Measurements from ENCODE around the gene RXYLT1.
"Not testable (repeated sequence)": the region's sequence is repeated elsewhere in the genome, so short reads cannot be mapped to it uniquely, and the experiment has no call there.

The RXYLT1 gene

DNA sequence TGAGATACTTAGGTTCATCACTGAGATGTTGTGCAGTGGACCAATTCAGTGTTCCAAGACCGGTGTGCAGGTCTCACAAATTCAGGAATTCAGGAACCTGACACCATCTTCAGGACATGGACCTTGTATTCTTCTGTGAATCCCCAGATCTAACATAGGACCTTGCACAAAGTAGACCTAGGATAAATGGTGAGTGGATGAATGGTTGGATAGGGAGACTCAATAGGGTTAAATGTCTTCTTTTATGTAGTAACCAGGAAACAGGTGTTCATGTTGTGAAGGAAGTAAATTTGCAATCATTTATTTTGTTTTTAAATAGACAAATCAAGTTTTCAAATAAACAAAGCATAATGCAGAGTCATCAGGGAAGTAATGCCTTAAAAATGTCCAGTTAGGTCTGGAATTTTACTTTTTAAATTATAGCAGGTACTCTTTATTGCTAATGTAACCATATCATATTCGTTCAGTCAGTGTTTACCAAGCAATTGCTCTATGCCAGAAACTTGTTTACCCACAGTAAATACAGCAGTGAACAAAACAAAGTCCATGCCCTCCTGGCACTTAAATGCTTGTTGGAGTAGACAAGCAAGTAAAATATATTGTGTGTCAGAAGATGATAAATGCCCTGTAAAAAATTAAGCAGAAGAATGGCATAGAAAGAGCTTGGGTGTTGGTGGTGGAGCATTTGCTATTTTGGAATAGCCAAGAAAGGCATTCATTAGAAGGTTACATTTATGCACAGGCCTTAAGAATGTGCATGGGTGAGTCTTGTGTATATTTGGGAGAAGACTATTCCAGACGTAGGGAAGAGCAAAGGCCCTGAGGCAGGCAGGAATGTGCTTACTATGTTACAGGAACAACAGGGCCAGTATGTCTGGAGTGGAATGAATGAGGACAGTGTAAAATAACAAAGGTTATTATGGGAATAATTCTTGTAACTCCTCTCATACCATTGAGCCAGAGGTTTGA lies 26.3 kb downstream of the RXYLT1 start:
- DNase-seq: no peak

- DNase-seq: no peak
These were observed 28.9 kb downstream of the RXYLT1 start for GRCh38 chr12:63808631-63809030.

DNA sequence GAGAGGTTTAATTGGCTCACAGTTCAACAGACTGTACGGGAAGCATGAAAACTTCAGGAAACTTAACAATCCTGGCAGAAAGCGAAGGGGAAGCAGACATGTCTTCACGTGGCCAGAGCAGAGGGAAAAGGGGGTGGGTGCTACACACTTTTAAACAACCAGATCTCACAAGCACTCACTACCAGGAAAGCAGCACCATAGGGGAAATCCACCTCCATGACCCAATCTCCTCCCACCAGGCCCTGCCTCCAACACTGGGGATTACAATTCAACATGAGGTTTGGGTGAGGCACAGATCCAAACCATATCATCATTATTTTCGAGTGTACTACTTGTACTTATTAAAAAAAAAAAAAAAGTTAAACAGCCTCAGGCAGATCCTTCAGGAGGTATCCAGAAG lies 29.9 kb downstream of the RXYLT1 start:
- DNase-seq: no peak

DNA sequence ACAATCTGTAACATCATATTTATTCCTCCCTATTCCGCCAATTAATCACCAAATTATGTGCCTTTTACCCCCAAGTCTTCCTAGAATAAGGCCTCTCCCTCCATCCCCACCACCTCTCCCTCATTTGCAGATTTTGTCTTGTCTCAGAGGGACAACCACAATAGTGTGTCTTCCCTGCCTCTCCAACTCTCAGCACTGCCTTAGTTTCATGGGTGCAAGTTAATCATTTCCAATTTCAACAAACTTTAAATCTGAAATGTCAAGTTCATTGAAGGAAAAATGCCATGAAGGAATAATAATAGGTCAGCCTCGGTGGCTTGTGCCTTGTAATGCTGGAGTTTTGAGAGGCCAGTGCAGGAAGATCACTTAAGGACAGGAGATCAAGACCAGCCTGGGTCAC lies 31.6 kb downstream of the RXYLT1 start:
- no peak for DNase-seq

GRCh38 chr12:63811755-63812154 lies 32.0 kb downstream of the RXYLT1 start:
- DNase-seq: no peak

DNA sequence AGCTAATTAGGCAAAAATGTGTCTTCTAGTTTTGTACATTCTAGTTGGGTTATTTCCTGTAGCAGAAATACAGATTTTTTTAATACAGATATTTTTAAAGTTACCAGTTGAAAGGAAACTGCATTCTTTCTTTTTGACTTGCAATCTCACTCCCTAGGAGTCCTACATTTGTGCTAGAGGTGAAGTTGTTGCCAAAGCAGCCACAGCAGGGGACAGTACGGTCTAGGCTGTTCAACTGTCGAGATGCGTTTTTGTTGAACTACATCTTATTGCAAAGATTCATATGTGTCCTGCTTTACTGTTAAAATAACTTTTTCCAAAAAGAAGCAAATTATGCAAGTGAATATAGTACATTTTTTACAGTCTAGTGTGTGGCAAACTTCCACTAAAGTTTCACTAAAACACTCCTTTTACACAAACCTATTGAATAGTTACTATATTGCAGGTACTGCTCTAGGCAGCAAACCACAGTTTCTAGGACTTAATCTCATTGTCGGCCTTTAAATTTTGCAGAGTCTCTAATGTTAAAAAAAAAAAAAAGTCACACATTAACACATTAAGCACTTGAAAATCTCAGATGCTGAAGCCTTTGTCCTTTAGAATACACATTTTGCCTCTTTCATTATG lies 34.5 kb downstream of the RXYLT1 start:
- no peak for DNase-seq

DNA sequence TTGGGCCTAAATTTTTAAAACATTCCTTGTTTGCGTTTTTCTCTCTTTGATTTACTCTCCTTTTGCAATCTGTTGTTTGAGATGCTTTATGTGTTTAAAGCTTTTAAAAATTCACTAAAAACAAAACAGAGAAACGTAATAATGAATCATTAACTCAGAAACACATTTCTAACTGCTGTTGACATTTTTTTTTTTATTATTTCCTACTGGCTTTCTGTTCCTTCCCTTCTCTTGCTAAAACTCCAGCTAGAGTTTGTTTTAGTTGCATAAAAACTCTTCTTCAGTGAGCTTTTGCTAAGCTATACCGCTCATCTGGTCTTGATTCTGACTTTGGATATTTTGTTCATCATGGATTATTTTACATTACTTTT lies 35.8 kb downstream of the RXYLT1 start:
- DNase-seq: no peak

DNA sequence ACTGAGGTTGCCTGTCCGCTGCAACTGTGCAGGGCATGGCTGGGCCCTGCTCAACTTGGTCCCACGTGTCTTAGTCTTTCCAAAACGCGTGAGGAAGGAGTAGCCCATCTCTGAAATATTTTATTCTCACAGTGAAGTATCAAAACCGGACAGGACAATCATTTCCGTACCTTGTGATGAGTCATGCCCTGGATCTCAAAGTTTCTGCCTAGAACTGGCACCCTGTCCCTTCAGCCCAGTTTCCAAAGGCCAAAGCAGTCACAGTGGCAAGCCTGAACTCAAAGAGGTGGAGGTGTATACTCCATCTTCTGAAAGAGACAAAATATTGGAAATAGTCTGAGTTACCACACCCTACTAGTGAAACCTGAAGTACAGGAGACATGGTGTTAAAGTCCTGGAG lies 36.3 kb downstream of the RXYLT1 start:
- no peak for DNase-seq

DNA sequence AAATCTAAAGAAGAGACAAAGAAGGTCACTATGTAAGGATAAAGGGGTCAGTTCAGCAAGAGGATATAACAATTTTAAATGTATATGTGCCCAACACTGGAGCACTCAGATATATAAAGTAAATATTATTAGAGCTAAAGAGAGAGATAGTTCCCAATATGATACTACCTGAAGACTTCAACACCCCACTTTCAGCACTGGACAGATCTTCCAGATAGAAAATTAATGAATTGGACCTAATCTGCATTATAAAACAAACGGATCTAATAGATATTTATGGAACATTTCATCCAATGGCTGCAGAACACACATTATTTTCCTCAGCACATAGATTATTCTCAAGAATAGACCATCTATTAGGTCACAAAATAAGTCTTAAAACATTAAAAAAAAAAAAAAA lies 40.7 kb downstream of the RXYLT1 start:
- DNase-seq: no peak

DNA sequence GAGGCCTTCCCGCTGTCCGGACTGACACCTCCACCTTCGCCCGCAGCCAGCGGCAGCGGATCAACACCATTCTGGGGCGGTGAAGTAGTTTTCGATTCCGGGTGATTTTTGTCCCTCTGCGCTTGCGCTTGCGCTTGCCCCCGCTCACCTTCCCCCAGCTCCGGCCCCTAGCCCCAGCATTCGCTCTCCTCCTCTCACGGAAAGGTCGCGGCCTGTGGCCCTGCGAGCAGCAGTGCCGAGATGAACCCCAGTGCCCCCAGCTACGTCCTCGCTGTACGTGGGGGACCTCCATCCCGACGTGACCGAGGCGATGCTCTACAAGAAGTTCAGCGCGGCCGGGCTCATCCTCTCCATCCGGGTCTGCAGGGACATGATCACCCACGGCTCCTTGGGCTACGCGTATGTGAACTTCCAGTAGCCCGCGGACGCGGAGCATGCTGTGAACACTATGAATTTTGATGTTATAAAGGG lies 42.1 kb downstream of the RXYLT1 start:
- DNase-seq: no peak

- DNase-seq: no peak
These were observed 42.6 kb downstream of the RXYLT1 start for GRCh38 chr12:63822352-63822751.

DNA sequence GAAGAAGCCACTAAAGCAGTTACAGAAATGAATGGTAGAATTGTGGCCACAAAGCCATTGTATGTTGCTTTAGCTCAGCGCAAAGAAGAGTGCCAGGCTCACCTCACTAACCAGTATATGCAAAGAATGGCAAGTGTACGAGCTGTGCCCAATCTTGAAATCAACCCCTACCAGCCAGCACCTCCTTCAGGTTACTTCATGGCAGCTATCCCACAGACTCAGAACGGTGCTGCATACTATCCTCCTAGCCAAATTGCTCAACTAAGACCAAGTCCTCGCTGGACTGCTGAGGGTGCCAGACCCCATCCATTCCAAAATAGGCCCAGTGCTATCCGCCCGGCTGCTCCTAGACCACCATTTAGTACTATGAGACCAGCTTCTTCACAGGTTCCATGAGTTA lies 43.3 kb downstream of the RXYLT1 start:
- DNase-seq: no peak

- DNase-seq: peak in 1 of 2 experiments; percentile 9
These were observed 46.4 kb downstream of the RXYLT1 start for GRCh38 chr12:63826006-63826585.

- DNase-seq: no peak
These were observed 49.2 kb downstream of the RXYLT1 start for GRCh38 chr12:63828867-63829266.

GRCh38 chr12:63836046-63836445 lies 56.3 kb downstream of the RXYLT1 start:
- DNase-seq: no peak

- no peak for DNase-seq
These were observed 57.2 kb downstream of the RXYLT1 start for GRCh38 chr12:63836936-63837335.

GRCh38 chr12:63838411-63838810 lies 58.7 kb downstream of the RXYLT1 start:
- DNase-seq: no peak

GRCh38 chr12:63841011-63841410 lies 61.3 kb downstream of the RXYLT1 start:
- DNase-seq: no peak

GRCh38 chr12:63841571-63841970 lies 61.9 kb downstream of the RXYLT1 start:
- DNase-seq: no peak

GRCh38 chr12:63842750-63843149 lies 63.0 kb downstream of the RXYLT1 start:
- DNase-seq: not testable (repeated sequence)

DNA sequence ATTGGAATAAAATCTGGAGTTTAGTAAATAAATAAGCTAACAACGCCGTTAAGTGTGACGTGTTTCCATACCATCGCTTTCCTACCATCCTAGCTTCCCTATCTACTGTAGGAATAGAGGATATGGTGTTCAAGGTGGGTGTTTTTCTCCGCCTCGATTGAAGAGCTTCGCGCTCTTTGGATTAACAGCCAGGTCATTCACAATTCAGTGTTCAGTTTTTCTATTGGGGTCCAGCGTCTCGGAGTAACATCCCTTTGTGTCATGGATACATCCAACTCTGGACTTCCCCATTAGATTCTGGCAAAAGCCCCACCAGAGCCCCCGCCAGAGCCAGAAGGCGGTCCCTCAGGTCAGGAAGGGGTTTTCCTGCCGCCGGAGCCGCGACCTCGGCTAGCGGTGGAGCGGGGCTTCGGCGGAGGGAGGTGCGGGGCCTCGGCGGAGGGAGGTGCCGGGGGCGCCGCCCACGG lies 63.6 kb downstream of the RXYLT1 start:
- no peak for DNase-seq

- DNase-seq: no peak
These were observed 64.1 kb downstream of the RXYLT1 start for GRCh38 chr12:63843721-63844390.

All from cerebellar nuclear complex (tissue), 1 donor.